Measurements from ENCODE around the gene DFFA.

GRCh38 chr1:10456048-10456447 lies 16.3 kb downstream of the DFFA start:
- TF ChIP-seq POLR2AphosphoS5 (IDR thresholded peaks at IDR 0.05) = no peak
- no peak for TF ChIP-seq CTCF (IDR thresholded peaks at IDR 0.05)
- no peak for TF ChIP-seq POLR2A (IDR thresholded peaks at IDR 0.05)

Measured in breast epithelium (tissue), 3 donors.